OCI-LY7 (cell line): Measurements from ENCODE around the gene DENND2A. TPM values are rescaled to one million over a fixed set of nuclear protein-coding genes. Genes with fewer than 3 reads are reported as not detected.
"Not testable (repeated sequence)": the region's sequence is repeated elsewhere in the genome, so short reads cannot be mapped to it uniquely, and the experiment has no call there.

ENCODE experiments used
- BruUV-seq: library from RNA; stranded (reverse); fragments of 400-500 nt; replicated peaks from 2 replicates; lab custom pipeline; 2021; lab: Mats Ljungman, UMichigan
- CTCF ChIA-PET: fragments of 300-600 bp; sonication (Branson Sonifier 250); formaldehyde crosslinking; loops from one replicate; lab custom pipeline; 2022; ENCODE audit warnings: antibody characterized with exemption; ENCODE audit not compliant: unreplicated experiment; lab: Charles Lee
- POLR2A ChIA-PET: fragments of 300-600 bp; sonication (Branson Sonifier 250); formaldehyde crosslinking; loops from one replicate; lab custom pipeline; 2022; ENCODE audit warnings: antibody characterized with exemption; lab: Charles Lee
- DNase-seq: peaks from one replicate; pipeline ENCODE4 v3.0.0-alpha.2; 2015; ENCODE audit warnings: low spot score
- H2AFZ ChIP-seq: fragments of 200-600 bp; sonication (generic), shearing (Covaris generic); 2 replicates; pipeline ENCODE4 v1.6.1; 2014; ENCODE audit warnings: mild to moderate bottlenecking, antibody characterized with exemption, low read length, moderate library complexity
- H3K27ac ChIP-seq: fragments of 200-600 bp; sonication (generic); 2 replicates; pipeline ENCODE4 v1.5.1; 2014; ENCODE audit warnings: mixed run types, low read depth, mild to moderate bottlenecking, moderate library complexity, low read length, inconsistent platforms; ENCODE audit not compliant: poor library complexity, severe bottlenecking
- H3K36me3 ChIP-seq: fragments of 200-600 bp; sonication (generic); 2 replicates; pipeline ENCODE4 v1.6.1; 2014; ENCODE audit warnings: mild to moderate bottlenecking, antibody characterized with exemption, low read length, moderate library complexity, mixed read lengths; ENCODE audit not compliant: insufficient read depth
- H3K4me1 ChIP-seq: fragments of 200-600 bp; sonication (generic); 2 replicates; pipeline ENCODE4 v1.5.1; 2014; ENCODE audit warnings: mild to moderate bottlenecking, low read length; ENCODE audit not compliant: insufficient read depth, poor library complexity, severe bottlenecking
- H3K4me2 ChIP-seq: fragments of 200-600 bp; sonication (generic); 2 replicates; pipeline ENCODE4 v1.6.1; 2014; ENCODE audit warnings: mild to moderate bottlenecking, low read length
- H3K4me3 ChIP-seq: fragments of 200-600 bp; sonication (generic); 2 replicates; pipeline ENCODE4 v1.5.1; 2014; ENCODE audit warnings: mild to moderate bottlenecking, low read depth, low read length; ENCODE audit not compliant: poor library complexity, severe bottlenecking
- H3K79me2 ChIP-seq: fragments of 200-600 bp; sonication (generic); 2 replicates; pipeline ENCODE4 v1.6.1; 2016; ENCODE audit warnings: low read depth, mild to moderate bottlenecking, low read length, moderate library complexity, mixed read lengths; ENCODE audit not compliant: insufficient read depth
- H3K9me2 ChIP-seq: fragments of 200-600 bp; sonication (generic); 2 replicates; pipeline ENCODE4 v1.6.1; 2016; ENCODE audit warnings: mild to moderate bottlenecking, low read length, mixed read lengths; ENCODE audit not compliant: insufficient read depth
- H3K9me3 ChIP-seq: fragments of 200-600 bp; sonication (generic); 2 replicates; pipeline ENCODE4 v1.6.1; 2014; ENCODE audit warnings: mild to moderate bottlenecking, mixed run types, low read length, mixed read lengths
- H4K20me1 ChIP-seq: fragments of 200-600 bp; sonication (generic); 2 replicates; pipeline ENCODE4 v1.6.1; 2014; ENCODE audit warnings: mild to moderate bottlenecking, antibody characterized with exemption, low read length, moderate library complexity, mixed read lengths; ENCODE audit not compliant: insufficient read depth
- CTCF ChIP-seq: fragments of 200-600 bp; sonication (generic); conservative IDR thresholded peaks from 2 replicates; pipeline ENCODE4 v1.5.1; 2014; ENCODE audit warnings: mild to moderate bottlenecking, antibody characterized with exemption, low read length, moderate library complexity, mixed read lengths
- EZH2phosphoT487 ChIP-seq: fragments of 200-600 bp; sonication (generic); IDR thresholded peaks from 2 replicates; pipeline ENCODE4 v1.6.1; 2018; ENCODE audit warnings: low read depth, borderline replicate concordance, mild to moderate bottlenecking, mixed run types, antibody characterized with exemption, low read length, moderate library complexity, mixed read lengths
- intact Hi-C: fragments of 100-400 bp; cut with micrococcal nuclease; formaldehyde crosslinking; loops from one replicate; pipeline ENCODE4 v1.10.0; 2022; ENCODE audit not compliant: unreplicated experiment
- total RNA-seq, 2 experiments: library from RNA; depleted of rRNA in 1 of 2; stranded (reverse); fragments of >200 nt in 1 of 2; shearing (Covaris generic) in 1 of 2; gene quantifications; 2 replicates each; pipeline ENCODE4 v1.2.3, GENCODE V29; 2014 to 2022

DENND2A gene
- total RNA-seq, 2 experiments from 2014 or later, result 0.13 to 0.35 TPM

- Histone ChIP-seq H3K27ac (no peak overlapping the region), H3K4me3 (no peak overlapping the region), H4K20me1 (no peaks in the 10 kb centered on the region), H3K9me3 (no peaks in the 10 kb centered on the region), H2AFZ (no peak overlapping the region), H3K9me2 (no peaks in the 10 kb centered on the region), H3K36me3 (no peaks in the 10 kb centered on the region), H3K4me1 (peaks cover 13% of the 10 kb centered on the region), H3K79me2 (no peaks in the 10 kb centered on the region), H3K4me2 (no peak overlapping the region)
- TF ChIP-seq EZH2phosphoT487 (no peak), CTCF (peak; percentile 58)
- no TSS peak for BruUV-seq
- CTCF ChIA-PET, result no interaction called here
- no peak for DNase-seq
- intact Hi-C loops, result no loop called here
- POLR2A ChIA-PET, result no interaction called here
Measured at GRCh38 chr7:140645166-140645900, 4.7 kb upstream of the DENND2A start.

- H2AFZ ChIP-seq, H3K4me2 ChIP-seq, H3K9me3 ChIP-seq, H3K9me2 ChIP-seq, BruUV-seq, DNase-seq, H3K36me3 ChIP-seq, CTCF ChIA-PET, H3K27ac ChIP-seq, H3K79me2 ChIP-seq, POLR2A ChIA-PET, H4K20me1 ChIP-seq, H3K4me3 ChIP-seq, intact Hi-C loops: not testable (repeated sequence)
- peaks cover 13% of the 10 kb centered on the region for H3K4me1 ChIP-seq
Measured at GRCh38 chr7:140644761-140645160, 4.1 kb upstream of the DENND2A start.

- no peak for DNase-seq
- Histone ChIP-seq H3K9me2 (no peaks in the 10 kb centered on the region), H2AFZ (no peak overlapping the region), H3K4me1 (peaks cover 13% of the 10 kb centered on the region), H3K4me3 (no peak overlapping the region), H3K9me3 (no peaks in the 10 kb centered on the region), H3K36me3 (no peaks in the 10 kb centered on the region), H3K27ac (no peak overlapping the region), H3K4me2 (no peak overlapping the region), H3K79me2 (no peaks in the 10 kb centered on the region), H4K20me1 (no peaks in the 10 kb centered on the region)
- TF ChIP-seq CTCF, result no peak
- POLR2A ChIA-PET, result no interaction called here
- intact Hi-C loops, result no loop called here
- CTCF ChIA-PET, result no interaction called here
- BruUV-seq, result no TSS peak
Measured at GRCh38 chr7:140643416-140643815, 2.8 kb upstream of the DENND2A start.
